Activated CD4-positive, alpha-beta T cell treated with anti-CD3 and anti-CD28 coated beads, Interleukin-2, amount 10 ng/mL, durations not matched to agents 24 days and 14 days (primary cell): ENCODE results near the gene SPINK4. TPM values are rescaled to one million over a fixed set of nuclear protein-coding genes. Genes with fewer than 3 reads are reported as not detected.

Experiments
- DNase-seq: peaks from one replicate; pipeline ENCODE4 v3.0.0; 2022
- H3K27ac Mint-ChIP-seq: one replicate; pipeline ENCODE4 v1.8.0; 2022; ENCODE audit warnings: mild to moderate bottlenecking, mixed read lengths
- H3K27me3 Mint-ChIP-seq: one replicate; pipeline ENCODE4 v1.8.0; 2022; ENCODE audit warnings: mixed read lengths
- H3K36me3 Mint-ChIP-seq: one replicate; pipeline ENCODE4 v1.8.0; 2022; ENCODE audit warnings: low read depth, mild to moderate bottlenecking, mixed read lengths
- H3K4me1 Mint-ChIP-seq: one replicate; pipeline ENCODE4 v1.8.0; 2021; ENCODE audit warnings: mixed read lengths
- H3K4me3 Mint-ChIP-seq: one replicate; pipeline ENCODE4 v1.8.0; 2022; ENCODE audit warnings: mild to moderate bottlenecking, moderate library complexity, mixed read lengths
- H3K9me3 Mint-ChIP-seq: one replicate; pipeline ENCODE4 v1.8.0; 2021; ENCODE audit warnings: mixed read lengths
- intact Hi-C: fragments of 100-400 bp; cut with micrococcal nuclease; formaldehyde crosslinking; loops from one replicate; pipeline ENCODE4 v1.15.1; 2023
- total RNA-seq: library from RNA; stranded (reverse); gene quantifications from 2 replicates; pipeline ENCODE4 v1.2.3, GENCODE V29; 2022

The SPINK4 gene
- total RNA-seq, 1 donor from 2014 or later, result not detected

GRCh38 chr9:33295571-33295970 lies 55.6 kb downstream of the SPINK4 start:
- peaks cover 77% of the 10 kb centered on the region for H3K36me3 Mint-ChIP-seq
- no peaks in the 10 kb centered on the region for H3K27me3 Mint-ChIP-seq
- peaks cover 70% of the 10 kb centered on the region for H3K4me1 Mint-ChIP-seq
- peak overlapping the region; percentile 55 for H3K27ac Mint-ChIP-seq
- peak overlapping the region; percentile 60 for H3K4me3 Mint-ChIP-seq
- peaks cover 7% of the 10 kb centered on the region for H3K9me3 Mint-ChIP-seq
- intact Hi-C loops, result loop anchor here (1.0 to 10.0 kb wide), 2 partner anchors 11 to 519 kb away; partner anchors contain the start of gene UBE2R2
- no peak for DNase-seq

GRCh38 chr9:33297432-33297831 lies 57.5 kb downstream of the SPINK4 start:
- H3K27me3 Mint-ChIP-seq, result no peaks in the 10 kb centered on the region
- peaks cover 53% of the 10 kb centered on the region for H3K4me1 Mint-ChIP-seq
- peaks cover 2% of the 10 kb centered on the region for H3K9me3 Mint-ChIP-seq
- peak overlapping the region; percentile 39 for H3K4me3 Mint-ChIP-seq
- H3K27ac Mint-ChIP-seq, result peak overlapping the region; percentile 79
- peaks cover 70% of the 10 kb centered on the region for H3K36me3 Mint-ChIP-seq
- peak; percentile 62 for DNase-seq
- intact Hi-C loops, result loop anchor here (10.0 kb wide), 1 partner anchor 517 kb away; the partner anchor contains the start of gene UBE2R2

Other genes starting within 250 kb of the SPINK4 start
- 52.7 and 53.3 TPM in 2 replicates for gene APTX, start 238.5 kb upstream of the SPINK4 start, total RNA-seq
- gene DNAJA1, start 214.9 kb upstream of the SPINK4 start, total RNA-seq, result 319 and 328 TPM in 2 replicates
- 28.6 and 30.2 TPM in 2 replicates for gene SMU1, start 163.5 kb upstream of the SPINK4 start, total RNA-seq
- gene B4GALT1, start 72.8 kb upstream of the SPINK4 start, total RNA-seq, result 53.8 and 55.7 TPM in 2 replicates
- 72.4 and 73.6 TPM in 2 replicates for gene BAG1, start 24.5 kb downstream of the SPINK4 start, total RNA-seq
- gene CHMP5, start 24.9 kb downstream of the SPINK4 start, total RNA-seq, result 73.9 and 77.7 TPM in 2 replicates
- 37.2 and 38.7 TPM in 2 replicates for gene NFX1, start 50.3 kb downstream of the SPINK4 start, total RNA-seq
- gene AQP7, start 162.4 kb downstream of the SPINK4 start, total RNA-seq, result not detected in 2 replicates
- gene AQP3, start 207.4 kb downstream of the SPINK4 start, total RNA-seq, result 3.2 and 4.1 TPM in 2 replicates
- gene NOL6, start 233.8 kb downstream of the SPINK4 start, total RNA-seq, result 86.7 and 86.8 TPM in 2 replicates